SKM-1 (cell line): ENCODE measurements around the gene RAB4A.
"Not testable (repeated sequence)": the region's sequence is repeated elsewhere in the genome, so short reads cannot be mapped to it uniquely, and the experiment has no call there.

Experiments used
- DNase-seq: peaks from one replicate; lab custom pipeline; 2025; ENCODE audit not compliant: unreplicated experiment; lab: John Stamatoyannopoulos, UW

Gene RAB4A

GRCh38 chr1:229271448-229272159 is 693 bp downstream of the RAB4A start:
- peak; percentile 29 for DNase-seq

- peak; percentile 95 for DNase-seq
Observed at GRCh38 chr1:229272164-229273158, 1.6 kb downstream of the RAB4A start.

- DNase-seq, result no peak
Observed at GRCh38 chr1:229273507-229274232, 2.8 kb downstream of the RAB4A start.

- DNase-seq, result no peak
Observed at GRCh38 chr1:229275005-229275404, 4.1 kb downstream of the RAB4A start.

GRCh38 chr1:229278120-229278741 is 7.3 kb downstream of the RAB4A start:
- DNase-seq, result no peak

GRCh38 chr1:229279242-229279641 is 8.3 kb downstream of the RAB4A start:
- DNase-seq, result no peak

- no peak for DNase-seq
Observed at GRCh38 chr1:229280037-229280828, 9.3 kb downstream of the RAB4A start.

- DNase-seq, result no peak
Observed at GRCh38 chr1:229280921-229281320, 10.0 kb downstream of the RAB4A start.

GRCh38 chr1:229281339-229281926 is 10.5 kb downstream of the RAB4A start:
- DNase-seq, result no peak

- no peak for DNase-seq
Observed at GRCh38 chr1:229282295-229282823, 11.4 kb downstream of the RAB4A start.

- no peak for DNase-seq
Observed at GRCh38 chr1:229283183-229283611, 12.3 kb downstream of the RAB4A start.

GRCh38 chr1:229284887-229285286 is 14.0 kb downstream of the RAB4A start:
- no peak for DNase-seq

GRCh38 chr1:229285440-229285839 is 14.5 kb downstream of the RAB4A start:
- DNase-seq, result no peak

- DNase-seq, result no peak
Observed at GRCh38 chr1:229286099-229286766, 15.3 kb downstream of the RAB4A start.

- DNase-seq, result no peak
Observed at GRCh38 chr1:229287267-229287666, 16.4 kb downstream of the RAB4A start.

GRCh38 chr1:229288516-229288915 is 17.6 kb downstream of the RAB4A start:
- DNase-seq, result no peak

GRCh38 chr1:229291686-229292085 is 20.8 kb downstream of the RAB4A start:
- DNase-seq, result not testable (repeated sequence)

- DNase-seq, result no peak
Observed at GRCh38 chr1:229293528-229294204, 22.8 kb downstream of the RAB4A start.
